Activated CD4-positive, alpha-beta T cell treated with anti-CD3 and anti-CD28 coated beads for 48 hours (primary cell): ENCODE measurements around the gene CUX1.

ENCODE experiments used
- DNase-seq: peaks from one replicate; pipeline ENCODE4 v3.0.0-alpha.2; 2020

CUX1 gene

DNA sequence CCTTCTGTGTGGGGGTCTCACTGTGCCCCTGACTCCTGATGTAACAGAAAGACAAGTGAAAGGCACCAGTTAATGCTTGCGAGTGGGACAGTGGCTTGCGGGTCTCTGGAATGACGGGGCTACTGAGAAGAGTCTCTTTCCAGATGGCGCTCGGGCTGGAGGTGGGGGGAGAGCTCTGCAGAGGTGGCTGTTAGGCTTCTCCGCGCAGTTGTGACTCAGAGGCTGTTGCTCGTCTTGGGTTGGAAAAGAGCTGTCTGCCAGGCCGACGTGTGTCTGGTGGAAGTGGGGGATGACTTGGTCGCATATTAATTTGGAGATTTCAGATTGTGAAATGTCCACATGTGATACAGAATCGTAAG lies 441.3 kb downstream of the CUX1 start:
- DNase-seq = no peak

GRCh38 chr7:102260856-102261255 lies 443.4 kb downstream of the CUX1 start:
- no peak for DNase-seq

DNA sequence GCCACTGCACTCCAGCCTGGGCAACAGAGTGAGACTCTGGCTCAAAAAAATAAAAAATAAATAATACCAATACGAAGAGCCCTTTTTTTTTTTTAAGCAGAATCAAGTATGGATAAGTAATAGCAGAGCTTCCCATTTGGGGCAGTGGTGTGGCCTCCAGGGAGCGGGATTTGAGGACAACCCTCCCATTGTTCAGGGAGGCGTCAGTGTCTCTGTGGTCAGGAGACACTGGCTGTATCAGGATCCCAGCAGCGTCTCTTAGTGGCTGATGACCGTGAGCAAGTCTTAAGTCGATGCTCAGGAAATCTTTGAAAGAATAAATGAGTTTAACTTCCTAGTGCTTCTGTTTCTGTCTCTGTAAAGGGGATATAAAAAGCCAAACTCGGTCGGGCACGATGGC lies 444.0 kb downstream of the CUX1 start:
- no peak for DNase-seq

- DNase-seq = no peak
Observed at GRCh38 chr7:102262546-102262945, 445.1 kb downstream of the CUX1 start.

GRCh38 chr7:102264367-102264891 lies 447.0 kb downstream of the CUX1 start:
- no peak for DNase-seq

DNA sequence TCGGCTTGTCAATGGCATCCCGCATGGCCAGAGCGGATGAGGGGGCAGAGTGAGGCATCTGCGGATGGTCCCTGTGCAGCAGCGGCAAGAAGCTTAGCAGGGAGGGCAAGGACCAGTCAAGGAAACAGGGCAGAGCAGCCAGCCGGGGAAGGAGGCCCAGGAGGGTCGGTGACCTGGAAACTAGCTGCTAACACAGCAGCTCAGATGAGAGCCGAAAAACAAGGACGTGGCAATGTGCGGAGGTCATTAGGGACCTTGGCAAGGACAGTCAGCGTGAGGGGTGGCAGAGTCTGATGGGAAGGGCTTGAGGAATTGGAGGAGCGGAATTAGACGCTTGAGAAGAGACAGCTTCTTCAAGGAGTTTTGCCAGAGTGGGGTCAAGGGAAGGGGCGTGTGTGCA lies 449.1 kb downstream of the CUX1 start:
- no peak for DNase-seq

- no peak for DNase-seq
Observed at GRCh38 chr7:102268635-102269034, 451.2 kb downstream of the CUX1 start.

DNA sequence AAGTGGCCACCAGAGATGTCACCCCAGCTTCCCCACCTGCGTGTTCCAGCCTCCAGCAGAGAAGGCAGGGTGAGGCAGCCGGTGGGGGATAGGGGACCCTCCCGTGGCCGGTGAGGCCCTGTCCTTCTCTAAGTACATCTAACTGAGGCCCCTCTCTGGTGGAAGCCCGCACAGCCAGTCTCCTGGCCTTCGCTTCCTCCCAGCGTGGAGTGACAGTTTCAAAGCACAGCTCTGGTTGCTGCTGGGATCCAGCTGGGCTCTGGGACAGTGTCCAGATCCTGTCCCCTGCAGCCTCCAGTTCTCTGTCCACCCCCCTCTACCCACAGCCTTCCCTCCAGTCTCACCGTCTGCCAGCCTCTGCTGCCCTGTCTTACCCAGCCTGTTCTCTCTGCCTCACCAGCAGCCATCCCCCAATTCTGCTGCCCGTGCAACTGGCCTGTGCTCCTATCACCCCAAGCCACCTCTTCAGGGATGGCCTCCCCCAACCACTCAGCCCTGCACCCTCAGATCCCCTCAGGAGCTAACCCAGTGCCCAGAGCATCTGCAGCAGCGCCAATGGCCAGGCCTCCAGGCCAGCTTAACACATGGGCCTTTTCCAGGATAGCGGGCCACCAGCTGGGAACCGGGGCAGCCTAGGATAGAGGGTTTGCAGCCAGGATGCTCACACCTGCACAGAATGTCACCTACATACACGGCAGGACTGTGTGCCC lies 452.9 kb downstream of the CUX1 start:
- DNase-seq = no peak

- no peak for DNase-seq
Observed at GRCh38 chr7:102271158-102271798, 453.9 kb downstream of the CUX1 start.

DNA sequence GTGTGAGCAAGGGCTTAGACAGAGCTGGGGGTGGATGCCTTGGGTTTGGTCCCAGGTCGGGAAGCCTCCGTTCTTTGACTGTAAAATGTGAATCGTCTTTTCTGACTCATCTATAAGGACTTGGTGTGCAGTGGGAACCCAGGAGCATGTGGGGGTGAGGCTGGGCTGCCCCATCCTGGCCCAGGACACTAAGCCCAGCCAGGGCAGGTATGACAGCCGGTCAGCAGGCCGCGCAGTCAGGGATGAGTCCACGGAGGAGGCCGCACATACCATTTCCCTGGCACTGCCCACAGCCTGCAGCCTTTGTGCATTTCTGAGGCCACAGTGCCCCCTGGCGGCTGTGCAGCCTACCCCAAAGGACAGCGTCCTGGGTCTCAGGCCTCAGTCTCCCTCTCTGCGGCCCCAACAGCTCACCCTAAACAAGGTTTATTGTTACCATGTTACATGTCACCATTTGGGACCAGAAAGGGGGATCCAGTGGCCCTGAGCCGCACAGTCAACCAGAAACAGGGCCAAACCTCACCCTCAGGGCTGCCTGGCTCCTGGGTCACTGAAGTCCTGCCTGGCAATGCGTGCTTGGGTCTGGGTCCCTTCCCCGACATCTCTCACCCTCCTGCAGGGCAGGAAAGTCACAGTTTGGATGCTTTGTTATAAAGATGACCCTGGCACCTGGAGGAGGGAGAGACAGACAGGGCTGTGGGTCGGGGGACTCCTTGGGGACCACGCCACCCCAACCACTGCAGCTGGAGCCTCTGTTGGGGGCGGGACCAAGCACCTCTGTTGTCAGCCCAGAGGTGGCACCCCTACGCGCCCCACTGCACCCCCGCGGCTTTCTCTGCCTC lies 454.9 kb downstream of the CUX1 start:
- peak; percentile 82 for DNase-seq

DNA sequence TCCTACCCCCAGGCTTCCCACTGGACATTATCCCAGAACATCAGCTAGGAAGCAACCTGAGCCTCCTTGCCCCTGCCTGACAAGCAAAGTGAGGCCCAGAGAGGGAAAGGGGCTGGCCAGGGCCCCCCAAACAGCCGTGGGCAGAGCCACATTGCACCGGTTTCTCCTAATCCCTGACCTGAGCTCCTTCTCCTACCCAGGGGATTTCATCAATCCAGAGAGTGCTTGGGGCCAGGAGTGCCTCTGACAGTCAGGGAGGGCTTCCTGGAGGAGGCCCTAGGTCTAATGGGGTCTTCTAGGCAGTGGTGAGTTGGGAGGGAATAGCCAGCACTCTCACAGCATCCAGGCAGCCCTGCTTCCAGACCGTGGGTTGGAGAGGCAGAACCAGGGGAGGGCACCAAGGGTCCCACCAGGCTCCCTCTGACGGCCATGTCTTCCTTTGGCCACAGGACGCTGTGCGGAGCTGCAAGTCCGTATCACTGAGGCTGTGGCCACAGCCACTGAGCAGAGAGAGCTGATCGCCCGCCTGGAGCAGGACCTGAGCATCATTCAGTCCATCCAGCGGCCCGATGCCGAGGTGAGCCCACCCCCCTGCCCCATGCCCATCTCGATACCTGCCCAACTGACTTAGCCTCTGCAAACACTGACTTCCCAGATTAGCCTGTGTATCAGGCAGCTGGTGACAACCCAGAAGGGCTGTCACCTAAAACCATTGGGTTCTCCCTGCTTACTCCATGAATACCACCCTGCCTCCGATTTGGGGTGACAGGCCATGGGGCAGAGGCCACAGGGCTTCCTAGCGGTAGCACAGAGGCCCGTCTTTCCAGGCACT lies 455.7 kb downstream of the CUX1 start:
- DNase-seq = no peak

DNA sequence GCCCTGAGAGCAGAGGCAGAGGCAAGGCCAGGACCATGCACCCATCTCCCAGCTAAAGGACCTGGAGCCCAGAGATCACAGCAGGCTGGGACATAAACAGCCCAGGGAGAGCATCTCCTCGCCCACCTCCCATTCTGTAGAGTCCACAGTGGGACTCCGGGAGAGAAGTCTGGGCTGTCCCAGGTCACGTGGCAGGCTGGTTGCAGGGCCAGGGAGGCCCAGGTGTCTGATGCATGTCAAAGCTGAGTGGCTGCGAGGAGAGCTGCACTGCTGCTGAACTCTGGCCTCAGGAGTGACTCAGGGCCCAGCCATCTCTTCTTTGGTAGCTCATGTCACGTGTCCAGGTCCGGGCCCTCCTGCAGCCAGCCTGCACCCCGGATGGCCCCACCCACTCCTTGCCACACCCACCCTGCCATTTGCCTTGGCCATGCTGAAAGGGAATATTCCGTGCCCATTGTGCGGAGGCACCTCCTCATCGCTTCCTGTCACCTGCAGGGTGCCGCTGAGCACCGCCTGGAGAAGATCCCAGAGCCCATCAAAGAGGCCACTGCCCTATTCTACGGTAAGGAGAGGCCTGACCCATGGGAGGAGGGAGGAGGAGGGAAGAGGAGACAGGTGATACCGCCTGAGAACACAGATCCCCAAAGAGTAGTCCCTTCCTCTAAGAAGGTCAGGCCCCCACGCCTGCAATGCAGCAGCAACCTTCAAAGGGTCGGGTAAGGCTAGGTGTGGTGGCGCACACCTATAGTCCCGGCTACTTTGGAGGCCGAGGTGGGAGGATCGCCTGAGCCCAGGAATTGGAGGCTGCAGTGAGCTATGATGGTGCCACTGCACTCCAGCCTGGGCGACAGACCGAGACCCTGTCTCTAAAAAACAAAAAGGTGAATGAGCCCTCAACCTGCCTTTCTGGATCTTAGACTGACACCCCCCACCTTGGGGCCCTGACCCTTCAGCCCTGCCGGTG lies 456.6 kb downstream of the CUX1 start:
- no peak for DNase-seq

GRCh38 chr7:102275123-102275703 lies 457.8 kb downstream of the CUX1 start:
- DNase-seq = no peak

DNA sequence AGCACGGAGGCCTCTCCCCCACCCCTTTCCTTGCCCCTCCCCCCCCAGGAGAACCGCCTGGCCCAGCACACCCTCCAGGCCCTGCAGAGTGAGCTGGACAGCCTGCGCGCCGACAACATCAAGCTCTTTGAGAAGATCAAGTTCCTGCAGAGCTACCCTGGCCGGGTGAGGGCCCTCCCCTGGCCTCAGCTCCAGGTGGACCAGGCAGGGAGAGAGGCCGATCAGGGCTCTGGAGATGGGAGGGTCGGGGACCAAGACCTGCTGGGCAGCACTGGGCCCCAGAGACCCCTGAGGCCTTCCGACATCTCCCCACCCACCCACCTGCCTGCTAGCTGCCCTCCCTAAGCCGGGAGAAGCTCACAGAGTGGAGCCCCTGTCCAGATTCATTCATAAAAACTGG lies 460.5 kb downstream of the CUX1 start:
- DNase-seq = no peak

DNA sequence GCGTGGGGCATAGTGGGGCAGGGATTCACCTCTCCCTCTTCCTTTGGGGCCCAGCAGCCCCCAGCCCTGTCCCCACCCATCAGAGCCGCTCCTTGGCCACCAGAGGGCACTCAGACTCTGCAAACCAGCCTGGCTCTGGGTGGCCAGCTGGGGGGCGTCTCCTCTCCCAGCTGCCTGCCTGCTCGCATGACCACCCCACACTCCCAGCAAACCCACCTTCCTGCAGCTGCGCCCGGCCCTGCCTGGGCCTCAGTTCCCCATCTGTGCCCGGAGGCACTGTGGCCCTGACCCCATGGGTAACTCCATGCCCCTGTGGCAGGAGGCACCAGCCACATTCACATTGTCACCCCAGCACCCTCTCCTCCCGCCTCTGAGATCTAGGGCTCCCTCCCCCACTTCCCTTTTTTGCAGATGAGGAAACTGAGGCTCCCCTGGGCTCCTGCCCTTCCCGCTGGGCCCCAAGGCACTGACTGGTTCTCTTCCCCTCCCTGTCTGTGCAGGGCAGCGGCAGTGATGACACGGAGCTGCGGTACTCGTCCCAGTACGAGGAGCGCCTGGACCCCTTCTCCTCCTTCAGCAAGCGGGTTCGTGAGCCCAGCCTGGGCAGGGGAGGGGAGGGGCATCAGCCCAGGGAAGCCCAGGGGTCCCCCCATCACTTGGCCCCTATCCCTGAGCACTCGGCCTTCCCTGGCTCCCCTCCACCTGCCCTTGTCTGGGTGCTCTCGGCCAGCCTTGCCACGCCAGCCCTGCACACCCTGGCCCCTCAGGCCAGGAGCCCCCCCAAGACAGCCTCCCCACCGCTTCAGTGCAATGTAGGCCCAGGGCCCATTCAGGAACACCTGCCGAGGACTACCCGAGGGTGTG lies 462.3 kb downstream of the CUX1 start:
- peak; percentile 69 for DNase-seq

DNA sequence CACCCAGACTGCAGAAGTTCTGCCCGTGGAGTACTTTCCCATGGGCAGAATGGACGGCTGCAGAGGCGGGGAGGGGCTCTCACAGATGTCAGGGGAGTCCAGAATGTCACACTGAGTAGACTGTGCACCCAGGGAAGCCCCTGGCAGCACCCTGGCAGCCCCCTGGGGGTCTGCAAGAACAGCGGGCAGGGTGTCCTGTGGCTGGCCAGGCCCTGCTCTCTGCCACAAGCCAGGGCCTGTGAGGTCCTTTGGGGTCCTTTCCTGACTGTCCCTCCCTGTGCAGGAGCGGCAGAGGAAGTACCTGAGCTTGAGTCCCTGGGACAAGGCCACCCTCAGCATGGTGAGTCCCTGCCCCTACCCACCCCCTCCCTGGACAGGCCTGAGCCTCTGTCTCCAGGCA lies 463.1 kb downstream of the CUX1 start:
- no peak for DNase-seq

GRCh38 chr7:102281785-102282184 lies 464.4 kb downstream of the CUX1 start:
- DNase-seq = no peak

DNA sequence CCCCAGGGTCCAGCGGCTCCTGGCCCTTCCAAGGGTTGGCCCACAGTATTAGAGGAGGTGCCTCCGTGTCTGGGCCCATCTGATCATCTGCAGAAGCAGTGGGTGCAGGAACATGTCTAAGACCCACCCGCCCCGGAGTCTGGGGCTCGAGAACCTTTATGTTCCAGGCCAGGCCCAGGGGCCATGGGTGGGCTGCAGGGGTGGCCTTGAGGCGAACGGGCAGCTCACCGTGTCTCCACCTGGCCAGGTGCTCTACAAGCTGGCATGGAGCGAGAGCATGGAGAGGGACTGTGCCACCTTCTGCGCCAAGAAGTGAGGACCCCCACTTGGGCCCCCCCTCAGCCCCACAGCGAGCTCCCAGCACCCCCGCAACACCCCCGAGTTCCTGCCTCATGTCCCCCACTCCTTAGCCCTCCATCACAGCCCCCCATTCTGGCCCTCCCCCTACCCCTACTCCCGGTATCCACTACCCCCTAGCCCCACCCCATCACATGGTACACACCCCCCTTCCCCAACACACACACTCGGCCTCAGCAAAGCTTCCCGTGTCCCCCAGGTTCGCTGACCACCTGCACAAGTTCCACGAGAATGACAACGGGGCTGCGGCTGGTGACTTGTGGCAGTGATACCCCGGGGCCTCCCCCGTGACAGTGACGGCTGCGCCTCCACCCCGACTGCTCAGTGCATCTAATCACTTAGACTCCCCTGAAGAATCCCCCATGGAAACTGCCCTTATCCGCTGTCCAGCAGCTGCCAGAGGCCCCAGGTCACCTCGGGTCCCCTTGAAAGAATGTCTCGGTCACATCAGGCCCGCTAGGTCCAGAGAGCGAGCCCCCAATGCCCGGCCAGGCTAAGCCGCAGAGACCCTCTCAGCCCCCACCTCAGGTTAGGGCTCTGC lies 465.3 kb downstream of the CUX1 start:
- no peak for DNase-seq
